ENCODE results near the gene S100A5. TPM values are rescaled to one million over a fixed set of nuclear protein-coding genes. Genes with fewer than 3 reads are reported as not detected.

Gene S100A5
- total and polyA plus RNA-seq, 9 of the 15 experiments (the other 6 are each of a cell fraction or from before 2014, with no cell fraction given): 0.56 to 1.4 (median 0.64) TPM; not detected in 5

GRCh38 chr1:153493343-153493960 is 47.3 kb downstream of the S100A5 start:
- Histone ChIP-seq H4K20me1 (replicated peaks; ENCODE audit: control insufficient read depth, insufficient read depth, low read length) (peaks cover 7% of the 10 kb centered on the region; the same call in 1 of the 2 replicates), H3K27ac (ENCODE audit: extremely low read depth, low read depth, low read length) (no peak overlapping the region), H3K4me3 (no peak overlapping the region), H2AFZ (ENCODE audit: low read depth, low read length) (no peak overlapping the region), H3K9me3 (replicated peaks; ENCODE audit: control insufficient read depth, insufficient read depth, low read depth, low read length) (no peaks in the 10 kb centered on the region), H3K4me2 (ENCODE audit: insufficient read depth, low read length) (no peak overlapping the region), H3K79me2 (ENCODE audit: control insufficient read depth, insufficient read depth, low read length) (no peaks in the 10 kb centered on the region), H3K27me3 (ENCODE audit: control insufficient read depth in 2 of 2, insufficient read depth in 2 of 2, low read length in 2 of 2) (peaks cover 8 to 24% of the 10 kb centered on the region in 2 experiments; a peak in 4 of 5 replicates), H3K36me3 (ENCODE audit: control insufficient read depth, insufficient read depth, low read length) (no peaks in the 10 kb centered on the region), H3K9ac (ENCODE audit: insufficient read depth in 1 of 2, low read depth in 2 of 2, low read length in 2 of 2) (no peak overlapping the region), H3K9me1 (ENCODE audit: control insufficient read depth, insufficient read depth, low read length) (no peaks in the 10 kb centered on the region), H3K4me1 (replicated peaks in 1 of 2; ENCODE audit: control insufficient read depth in 2 of 2, insufficient read depth in 2 of 2, low read length in 2 of 2) (no peaks in the 10 kb centered on the region)
- intact Hi-C loops (cut with micrococcal nuclease): no loop called here
- CTCF ChIA-PET (ENCODE audit: low intra/inter-chr PET ratio): interaction anchor here (1.2 to 3.8 kb wide), 3 partner anchors 28 to 141 kb away, joined by 4 to 48 read pairs (median 28); no protein-coding TSS in a partner anchor
- in situ Hi-C loops (cut with MboI): no loop called here
- no peak for TF ChIP-seq RB1 (IDR thresholded peaks at IDR 0.05; ENCODE audit: low read depth)
- TF ChIP-seq ZBED1 (IDR thresholded peaks at IDR 0.05): no peak
- TF ChIP-seq MLX (CRISPR knock-in tag; conservative IDR thresholded peaks at IDR 0.05): no peak
- no peak for TF ChIP-seq SOX6 (IDR thresholded peaks at IDR 0.05)
- TF ChIP-seq ZNF311 (CRISPR knock-in tag; IDR thresholded peaks at IDR 0.05): no peak
- TF ChIP-seq ELF1 (tag; IDR thresholded peaks at IDR 0.05): no peak
- TF ChIP-seq KLF13 (tag; IDR thresholded peaks at IDR 0.05; ENCODE audit: borderline replicate concordance, low read depth): no peak
- no peak for TF ChIP-seq TEAD1 (CRISPR knock-in tag; IDR thresholded peaks at IDR 0.05)
- TF ChIP-seq RBM25 (IDR thresholded peaks at IDR 0.05; ENCODE audit: low read depth, low read length, severe bottlenecking): no peak
- TF ChIP-seq ZNF830 (CRISPR knock-in tag; IDR thresholded peaks at IDR 0.05): no peak
- TF ChIP-seq ATF4 (CRISPR knock-in tag; IDR thresholded peaks at IDR 0.05): no peak
- TF ChIP-seq, protein P1, sequence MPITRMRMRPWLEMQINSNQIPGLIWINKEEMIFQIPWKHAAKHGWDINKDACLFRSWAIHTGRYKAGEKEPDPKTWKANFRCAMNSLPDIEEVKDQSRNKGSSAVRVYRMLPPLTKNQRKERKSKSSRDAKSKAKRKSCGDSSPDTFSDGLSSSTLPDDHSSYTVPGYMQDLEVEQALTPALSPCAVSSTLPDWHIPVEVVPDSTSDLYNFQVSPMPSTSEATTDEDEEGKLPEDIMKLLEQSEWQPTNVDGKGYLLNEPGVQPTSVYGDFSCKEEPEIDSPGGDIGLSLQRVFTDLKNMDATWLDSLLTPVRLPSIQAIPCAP (CRISPR knock-in tag; IDR thresholded peaks at IDR 0.05; ENCODE audit: borderline replicate concordance): no peak
- FAIRE-seq: no peak
- WGBS (ENCODE audit: insufficient coverage, low coverage, missing lambda C conversion rate): 11% methylated on average over 6 of the region's 6 CpGs
- DNase-seq (ENCODE audit: extremely low read depth in 1 of 4, low spot score in 3 of 4): no peak
- ATAC-seq: no peak
- POLR2A ChIA-PET: interaction anchor here (1.0 kb wide), 1 partner anchor 11 kb away, joined by 3 read pairs; no protein-coding TSS in a partner anchor
- no TSS peak for BruUV-seq (replicated peaks)

Measured in K562 (cell line).